Putamen (tissue), 1 donor: ENCODE data around the gene KRTAP5-1.
"Not testable (repeated sequence)": the region's sequence is repeated elsewhere in the genome, so short reads cannot be mapped to it uniquely, and the experiment has no call there.

Source experiments
- DNase-seq: peaks from one replicate; pipeline ENCODE4 v3.0.0-alpha.2; 2016; ENCODE audit warnings: low spot score

The KRTAP5-1 gene

DNA sequence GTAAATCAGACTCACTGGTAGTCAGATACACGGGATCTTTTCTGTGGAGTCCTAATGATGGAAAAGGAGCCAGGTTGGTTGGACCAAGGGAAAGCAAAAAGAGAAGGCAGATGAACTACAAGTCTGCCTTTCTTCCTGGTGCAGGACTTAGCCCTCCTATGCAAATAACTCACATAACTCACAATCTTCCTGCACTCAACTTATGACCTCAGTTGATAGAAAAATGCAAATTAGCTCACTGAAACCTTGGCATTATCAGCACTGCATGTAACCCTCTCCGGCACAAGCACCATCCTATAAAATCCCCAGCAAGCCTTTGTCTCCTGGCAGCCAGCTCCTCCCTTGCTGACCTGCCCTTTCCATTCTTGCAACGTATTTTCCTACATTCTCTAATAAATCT lies 16.6 kb upstream of the KRTAP5-1 start:
- DNase-seq, result not testable (repeated sequence)

DNA sequence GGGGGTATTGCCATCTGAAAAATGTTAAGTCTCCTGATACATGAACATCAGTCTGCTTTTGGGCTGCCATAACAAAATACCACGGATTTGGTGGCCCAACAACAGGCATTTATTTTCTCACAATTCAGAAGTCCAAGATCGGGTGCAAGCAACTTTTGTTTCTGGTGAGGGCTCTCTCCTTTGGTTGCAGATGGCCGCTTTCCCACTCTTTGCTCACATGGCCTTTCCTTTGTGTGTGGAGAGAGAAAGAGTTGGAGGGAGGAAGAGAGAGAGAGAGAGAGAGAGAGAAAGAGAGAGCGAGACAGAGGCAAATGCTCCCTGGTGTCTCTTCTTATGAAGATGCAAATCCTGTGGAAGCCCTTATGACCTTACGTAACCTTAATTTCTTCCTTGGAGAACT lies 15.5 kb upstream of the KRTAP5-1 start:
- DNase-seq, result peak; percentile 15

DNA sequence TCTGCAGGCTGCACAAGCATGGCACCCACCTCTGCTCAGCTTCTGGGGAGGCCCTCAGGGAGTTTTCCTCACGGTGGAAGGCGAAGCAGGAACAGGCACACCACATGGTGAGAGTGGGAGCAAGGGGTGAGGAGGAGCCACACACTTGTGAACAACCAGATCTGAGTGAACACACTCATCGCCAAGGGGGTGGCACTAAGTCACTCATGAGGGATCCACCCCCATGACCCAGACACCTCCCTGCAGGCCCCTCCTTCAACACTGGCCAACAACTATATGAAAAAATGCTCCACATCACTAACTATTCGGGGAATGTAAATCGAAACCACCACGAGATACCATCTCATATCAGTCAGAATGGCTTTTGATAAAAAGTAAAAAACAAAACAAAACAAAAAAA lies 13.7 kb upstream of the KRTAP5-1 start:
- no peak for DNase-seq

DNA sequence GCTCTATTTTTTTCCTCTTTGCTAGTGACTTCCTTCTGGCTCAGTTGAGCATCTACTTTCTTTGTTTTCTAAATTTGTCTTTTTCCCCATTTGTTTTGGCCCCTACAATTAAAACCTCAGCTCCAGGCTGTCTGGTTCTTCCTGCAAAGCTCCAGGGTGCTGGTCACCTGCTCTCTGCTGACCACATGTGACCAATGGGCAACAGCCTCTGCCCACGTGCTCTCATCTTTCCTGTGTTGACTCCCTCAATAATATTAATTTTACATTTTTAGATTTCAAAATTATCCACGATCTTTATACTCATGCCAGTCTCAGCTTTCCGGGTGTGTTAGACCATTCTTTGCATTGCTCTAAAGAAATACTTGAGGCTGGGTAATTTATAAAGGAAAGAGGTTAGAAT lies 13.3 kb upstream of the KRTAP5-1 start:
- not testable (repeated sequence) for DNase-seq

DNA sequence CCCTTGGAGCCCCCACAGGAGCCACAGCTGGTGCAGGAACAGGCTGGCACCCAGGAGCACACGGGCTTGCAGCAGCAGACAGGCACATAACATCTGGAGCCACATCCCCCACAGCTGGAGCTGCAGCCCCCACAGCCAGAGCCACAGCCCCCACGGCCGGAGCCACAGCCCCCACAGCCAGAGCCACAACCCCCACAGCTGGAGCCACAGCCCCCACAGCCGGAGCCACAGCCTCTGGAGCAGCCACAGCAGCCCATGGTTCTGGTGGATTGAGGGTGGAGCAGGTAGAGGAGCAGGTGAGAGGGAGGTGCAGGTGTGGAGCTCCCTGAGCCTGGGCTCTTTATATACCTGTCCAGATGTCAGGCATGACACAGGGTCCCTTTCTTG lies 12.9 kb upstream of the KRTAP5-1 start, which contains the start of gene KRTAP5-2:
TSS of gene KRTAP5-2 (minus strand) at position 301 of the 387 bp plus-strand sequence. CDS start at position 257, 44 bp downstream.
- no peak for DNase-seq

DNA sequence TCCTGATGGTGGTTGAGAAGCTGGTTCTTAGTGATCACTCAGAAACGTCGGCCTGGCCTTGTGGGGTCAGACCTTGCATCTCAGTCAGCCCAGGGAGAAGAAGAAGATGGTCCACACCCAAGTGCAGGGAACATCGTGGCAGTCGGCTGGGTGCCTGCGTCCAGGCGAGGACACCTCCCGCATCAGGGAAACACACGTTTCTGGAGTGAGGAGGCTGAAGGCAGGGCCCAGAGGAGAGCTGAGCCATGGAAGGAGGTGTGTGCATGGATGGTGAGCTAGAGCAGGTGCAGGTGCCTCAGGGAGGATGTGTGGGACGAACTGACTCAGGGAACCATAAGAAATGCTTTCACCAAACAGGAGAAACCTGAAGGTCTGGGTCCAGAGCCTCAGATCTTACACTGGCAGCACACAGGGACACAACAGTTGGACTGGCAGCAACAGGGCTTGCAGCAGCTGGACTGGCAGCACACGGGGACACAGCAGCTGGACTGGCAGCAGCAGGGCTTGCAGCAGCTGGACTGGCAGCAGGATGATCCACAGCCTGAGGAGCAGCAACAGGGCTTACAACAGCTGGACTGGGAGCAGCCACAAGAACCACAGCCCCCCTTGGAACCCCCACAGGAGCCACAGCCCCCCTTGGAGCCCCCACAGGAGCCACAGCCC lies 12.4 kb upstream of the KRTAP5-1 start:
- DNase-seq, result no peak

DNA sequence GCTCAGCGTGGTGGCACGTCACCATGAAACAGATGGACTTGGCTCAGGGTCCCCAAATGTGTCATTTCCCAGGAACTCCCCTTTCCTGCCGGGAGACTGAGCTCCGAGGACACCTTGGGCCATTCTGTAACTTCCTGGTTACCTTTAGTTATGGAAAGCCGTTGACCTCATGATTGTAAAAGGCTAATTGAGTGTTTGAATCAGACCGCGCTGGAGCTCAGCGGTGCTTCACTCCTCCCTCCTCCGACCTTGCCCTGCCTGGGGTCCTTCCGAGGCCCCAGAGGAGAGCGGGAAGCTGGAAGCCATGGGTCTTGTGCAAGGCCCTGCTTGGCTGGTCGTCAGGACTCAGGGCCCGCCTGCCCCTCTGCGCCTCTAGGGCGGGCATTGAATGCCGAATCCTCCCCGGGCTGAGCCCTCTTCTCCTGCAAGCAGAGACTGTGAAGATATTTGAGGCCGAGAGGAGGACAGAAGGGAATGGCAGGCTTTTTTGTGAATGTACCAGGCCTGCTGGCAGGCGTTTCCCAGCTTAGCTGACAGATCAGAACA lies 11.6 kb upstream of the KRTAP5-1 start:
- not testable (repeated sequence) for DNase-seq

DNA sequence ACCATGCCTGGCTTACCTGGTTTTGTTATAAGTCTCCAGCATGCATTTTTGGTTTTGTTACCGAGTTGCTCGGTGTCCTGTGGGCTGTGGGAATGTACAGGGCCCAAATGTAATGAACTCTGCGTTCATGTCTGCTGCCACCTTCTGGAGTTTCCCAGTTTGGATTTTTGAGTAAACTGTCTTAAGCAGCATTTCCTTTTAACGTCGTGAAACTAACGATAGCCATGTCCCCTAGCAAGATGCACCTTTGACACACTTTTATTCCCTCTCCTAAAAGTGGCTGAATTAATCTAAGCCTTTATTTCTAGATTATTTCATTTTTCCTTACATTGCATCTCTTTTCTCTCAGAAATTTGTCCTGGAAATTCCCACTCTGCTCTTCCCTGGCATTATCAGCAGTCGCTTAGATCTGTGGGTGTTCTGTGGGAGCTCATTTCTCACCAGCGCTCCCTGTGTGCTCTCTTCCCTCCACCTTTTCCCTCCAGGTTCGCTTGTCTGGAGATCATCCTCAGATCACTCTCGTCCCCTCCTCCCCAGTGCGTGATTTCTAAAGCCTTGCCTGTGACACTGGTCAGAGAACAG lies 11.0 kb upstream of the KRTAP5-1 start:
- DNase-seq, result peak; percentile 58

DNA sequence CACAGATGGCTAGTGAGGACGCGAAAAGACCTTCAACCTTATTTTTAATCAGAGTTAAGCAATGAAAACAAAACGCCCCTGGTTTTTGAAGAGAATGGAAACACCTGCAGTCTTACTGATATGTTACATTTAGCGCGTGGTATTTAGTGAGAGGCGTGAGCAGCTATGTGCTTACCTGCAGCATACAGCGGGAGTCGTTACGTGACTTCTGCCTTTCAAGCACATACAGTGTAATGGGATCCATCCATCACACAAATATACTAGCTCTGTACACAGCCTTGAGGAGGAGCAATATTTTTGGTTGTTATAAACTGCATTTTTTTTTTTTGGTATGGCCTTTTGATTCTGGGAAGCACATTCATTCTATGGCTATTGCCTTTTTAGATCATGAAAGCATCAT lies 7.5 kb upstream of the KRTAP5-1 start:
- DNase-seq, result no peak

DNA sequence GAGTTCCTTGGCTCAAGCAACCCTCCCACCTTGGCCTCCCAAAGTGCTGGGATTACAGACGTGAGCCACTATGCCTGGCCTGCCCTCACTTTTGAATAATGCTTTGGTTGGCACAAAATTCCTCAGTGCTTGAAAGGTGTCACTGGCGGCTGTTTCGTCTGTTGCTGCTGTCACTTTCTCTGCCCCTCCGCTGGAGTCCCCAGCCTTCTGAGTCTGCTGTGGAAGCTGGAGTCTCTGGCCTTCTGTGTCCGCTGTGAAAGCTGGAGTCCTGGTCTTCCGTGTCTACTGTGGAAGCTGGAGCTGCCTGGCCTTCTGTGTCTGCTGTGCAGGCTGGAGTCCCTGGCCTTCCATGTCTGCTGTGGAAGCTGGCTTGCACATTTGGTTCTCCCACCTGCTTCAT lies 4.9 kb upstream of the KRTAP5-1 start:
- no peak for DNase-seq

DNA sequence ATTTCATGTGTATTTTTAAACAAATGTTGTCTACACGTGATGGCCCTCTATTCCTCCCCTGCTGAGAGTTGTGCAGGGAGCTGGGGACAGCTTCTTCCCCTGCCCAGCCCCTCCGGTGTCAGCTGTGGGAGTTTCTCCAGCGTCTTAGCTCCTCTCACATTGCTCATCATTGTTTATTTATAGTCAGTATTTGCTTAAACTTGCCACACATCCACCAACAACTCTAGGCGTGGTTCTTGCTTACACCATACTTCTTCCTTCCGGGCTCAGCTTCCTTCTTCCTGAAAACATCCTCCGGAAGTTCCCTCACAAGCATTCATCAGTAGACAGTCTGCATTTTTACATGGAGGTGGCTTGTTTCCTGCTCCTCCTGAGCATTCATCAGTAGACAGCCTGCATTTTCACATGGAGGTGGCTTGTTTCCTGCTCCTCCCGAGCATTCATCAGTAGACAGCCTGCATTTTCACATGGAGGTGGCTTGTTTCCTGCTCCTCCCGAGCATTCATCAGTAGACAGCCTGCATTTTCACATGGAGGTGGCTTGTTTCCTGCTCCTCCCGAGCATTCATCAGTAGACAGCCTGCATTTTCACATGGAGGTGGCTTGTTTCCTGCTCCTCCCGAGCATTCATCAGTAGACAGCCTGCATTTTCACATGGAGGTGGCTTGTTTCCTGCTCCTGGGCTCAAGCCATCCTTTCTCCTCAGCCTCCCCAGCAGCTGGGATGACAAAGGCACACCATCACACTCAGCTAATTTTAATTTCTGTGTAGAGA lies 4.3 kb upstream of the KRTAP5-1 start:
- not testable (repeated sequence) for DNase-seq

DNA sequence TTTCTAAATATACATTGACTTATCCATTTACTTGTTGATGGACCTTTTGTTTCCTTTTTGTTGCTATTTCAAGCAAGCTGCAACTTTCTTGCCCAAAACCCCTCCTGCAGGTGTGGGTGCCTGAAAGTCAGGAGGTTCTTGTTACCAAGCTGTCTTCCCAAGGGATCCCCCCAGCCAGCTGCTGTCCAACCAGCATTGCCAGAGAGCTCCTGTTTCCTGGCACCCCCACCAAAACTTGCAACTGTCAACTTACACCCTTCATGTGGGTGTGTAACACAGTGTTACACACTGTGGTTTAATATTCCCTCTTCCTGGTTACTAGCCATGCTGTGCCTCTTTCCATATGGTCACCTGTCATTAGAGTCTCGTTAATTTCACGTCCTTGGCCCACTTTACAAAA lies 1.6 kb upstream of the KRTAP5-1 start:
- no peak for DNase-seq

DNA sequence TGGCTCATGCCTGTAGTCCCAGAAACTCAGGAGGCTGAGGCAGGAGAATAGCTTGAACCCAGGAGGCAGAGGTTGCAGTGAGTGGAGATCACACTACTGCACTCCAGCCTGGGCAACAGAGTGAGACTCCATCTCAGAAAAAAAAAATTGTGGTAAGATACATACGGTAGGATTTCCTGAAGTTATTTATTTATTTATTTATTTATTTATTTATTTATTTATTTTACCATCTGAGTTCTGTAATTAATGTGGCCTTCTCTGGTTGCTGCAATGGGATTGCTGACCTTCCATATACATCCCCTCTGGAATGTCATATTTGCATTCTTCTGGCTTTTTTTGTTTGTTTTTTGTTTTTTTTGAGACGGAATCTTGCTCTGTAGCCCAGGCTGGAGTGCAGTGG lies 2.2 kb downstream of the KRTAP5-1 start:
- not testable (repeated sequence) for DNase-seq

DNA sequence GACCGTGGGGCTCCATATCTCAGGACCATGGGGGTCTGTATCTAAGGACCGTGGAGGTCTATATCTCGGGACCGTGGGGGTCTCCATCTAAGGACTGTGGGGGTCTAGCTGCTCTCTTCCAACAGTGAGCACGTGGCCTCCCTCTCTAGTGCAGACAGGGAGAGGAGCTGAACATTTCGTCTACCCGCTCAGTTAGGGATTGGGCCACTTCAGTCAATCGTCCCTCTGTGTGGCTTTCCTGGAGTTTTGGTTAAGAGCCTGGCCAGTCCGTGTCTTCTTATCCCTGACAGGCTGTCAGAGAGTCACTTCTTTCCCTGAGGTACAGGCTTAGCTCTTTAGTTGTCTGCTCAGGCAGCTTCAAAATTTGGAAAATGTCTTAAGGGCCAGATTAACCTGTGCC lies 3.1 kb downstream of the KRTAP5-1 start:
- DNase-seq, result no peak

DNA sequence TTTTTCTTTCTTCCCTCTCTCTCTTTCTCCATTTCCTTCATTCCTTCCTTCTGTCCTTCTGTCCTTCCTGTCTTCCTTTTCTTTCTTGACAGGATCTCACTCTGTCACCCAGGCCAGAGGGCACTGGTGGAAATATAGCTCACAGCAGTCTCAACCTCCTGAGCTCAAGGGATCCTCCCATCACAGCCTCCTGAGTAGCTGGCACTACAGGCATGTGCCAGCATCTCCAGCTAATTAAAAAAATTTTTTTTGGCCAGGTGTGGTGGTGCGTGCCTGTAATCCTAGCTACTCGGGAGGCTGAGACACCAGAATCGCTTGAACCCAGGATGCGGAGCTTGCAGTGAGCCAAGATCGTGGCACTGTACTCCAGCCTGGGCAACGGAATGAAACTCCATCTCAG lies 8.3 kb downstream of the KRTAP5-1 start:
- DNase-seq, result no peak

DNA sequence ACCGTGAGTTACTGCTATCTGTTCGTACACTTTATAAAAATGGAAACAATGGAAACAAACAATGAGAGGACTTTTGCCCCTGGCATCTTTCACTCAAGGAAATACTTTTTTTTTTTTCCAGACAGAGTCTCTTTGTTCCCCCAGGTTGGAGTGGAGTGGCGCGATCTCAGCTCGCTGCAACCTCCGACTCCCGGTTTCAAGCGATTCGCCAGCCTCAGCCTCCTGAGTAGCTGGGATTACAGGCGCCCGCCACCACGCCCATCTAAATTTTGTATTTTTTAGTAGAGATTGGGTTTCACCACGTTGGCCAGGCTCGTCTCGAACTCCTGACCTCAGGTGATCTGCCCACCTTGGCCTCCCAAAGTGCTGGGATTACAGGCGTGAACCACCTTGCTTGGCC lies 9.3 kb downstream of the KRTAP5-1 start:
- DNase-seq, result not testable (repeated sequence)

DNA sequence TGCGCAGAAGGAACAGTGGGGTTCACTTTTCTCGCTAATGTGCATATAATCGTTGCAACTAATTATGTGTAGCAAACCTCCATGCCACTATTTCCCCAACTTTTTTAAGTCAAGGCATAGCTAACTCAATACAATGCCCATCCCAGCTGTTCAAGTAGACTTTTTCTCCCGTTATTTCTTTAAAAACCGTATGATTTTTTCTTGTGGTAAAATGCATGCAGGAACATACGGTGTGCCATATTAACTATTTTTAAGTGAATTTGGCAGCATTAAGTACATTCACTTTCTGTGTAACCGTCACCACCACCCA lies 10.2 kb downstream of the KRTAP5-1 start:
- no peak for DNase-seq

DNA sequence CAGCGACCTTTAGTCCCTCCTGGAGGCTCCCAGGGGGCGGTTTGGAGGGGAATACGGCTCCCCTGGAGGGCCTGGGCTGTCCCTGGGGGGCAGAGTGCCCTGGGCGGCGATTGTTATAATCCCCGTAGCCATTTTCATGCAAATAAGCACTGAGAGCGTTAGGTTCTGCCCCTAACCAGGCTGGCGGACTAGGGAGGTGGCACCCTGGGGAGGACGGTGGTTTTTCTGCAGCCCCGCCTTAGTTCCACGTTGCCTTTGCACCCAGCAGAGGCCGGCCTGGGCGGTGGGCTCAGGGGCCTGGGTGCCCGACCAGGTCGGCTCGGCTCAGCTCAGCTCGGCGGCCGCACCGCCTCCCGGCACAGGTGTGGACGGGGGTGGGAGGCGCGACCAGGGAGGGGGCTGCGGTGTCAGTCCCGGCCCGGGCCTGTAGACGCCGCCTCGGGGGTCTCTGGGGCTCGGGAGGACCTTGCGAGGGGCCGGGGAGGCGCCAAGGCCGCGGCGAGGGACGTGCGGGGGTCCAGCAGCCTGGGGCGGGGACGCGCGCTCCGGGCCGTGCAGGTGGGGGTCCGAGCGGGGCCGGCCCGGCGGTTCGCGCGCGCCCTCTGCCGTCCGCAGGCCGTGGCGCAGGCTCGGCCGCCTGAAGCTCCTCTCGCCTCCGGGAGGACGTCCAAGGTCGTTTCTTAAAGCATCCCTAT lies 10.7 kb downstream of the KRTAP5-1 start:
- DNase-seq, result no peak

DNA sequence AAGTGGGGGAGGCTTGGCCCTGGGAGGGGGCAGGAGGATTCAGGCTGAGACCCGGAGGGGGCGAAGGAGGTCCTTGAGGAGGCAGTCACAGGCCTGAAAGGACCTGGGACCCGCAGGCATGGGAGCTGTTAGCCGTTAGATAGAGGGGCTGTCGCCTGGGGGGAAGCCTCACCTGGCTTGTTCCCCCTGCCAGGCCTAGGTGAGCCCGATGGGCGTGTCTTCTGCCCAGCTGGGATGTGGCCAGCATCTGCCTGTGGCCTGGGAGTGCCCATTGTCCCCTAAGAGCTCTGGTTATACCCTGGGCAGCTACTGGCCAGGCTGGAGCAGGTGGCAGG lies 11.2 kb downstream of the KRTAP5-1 start:
- no peak for DNase-seq

DNA sequence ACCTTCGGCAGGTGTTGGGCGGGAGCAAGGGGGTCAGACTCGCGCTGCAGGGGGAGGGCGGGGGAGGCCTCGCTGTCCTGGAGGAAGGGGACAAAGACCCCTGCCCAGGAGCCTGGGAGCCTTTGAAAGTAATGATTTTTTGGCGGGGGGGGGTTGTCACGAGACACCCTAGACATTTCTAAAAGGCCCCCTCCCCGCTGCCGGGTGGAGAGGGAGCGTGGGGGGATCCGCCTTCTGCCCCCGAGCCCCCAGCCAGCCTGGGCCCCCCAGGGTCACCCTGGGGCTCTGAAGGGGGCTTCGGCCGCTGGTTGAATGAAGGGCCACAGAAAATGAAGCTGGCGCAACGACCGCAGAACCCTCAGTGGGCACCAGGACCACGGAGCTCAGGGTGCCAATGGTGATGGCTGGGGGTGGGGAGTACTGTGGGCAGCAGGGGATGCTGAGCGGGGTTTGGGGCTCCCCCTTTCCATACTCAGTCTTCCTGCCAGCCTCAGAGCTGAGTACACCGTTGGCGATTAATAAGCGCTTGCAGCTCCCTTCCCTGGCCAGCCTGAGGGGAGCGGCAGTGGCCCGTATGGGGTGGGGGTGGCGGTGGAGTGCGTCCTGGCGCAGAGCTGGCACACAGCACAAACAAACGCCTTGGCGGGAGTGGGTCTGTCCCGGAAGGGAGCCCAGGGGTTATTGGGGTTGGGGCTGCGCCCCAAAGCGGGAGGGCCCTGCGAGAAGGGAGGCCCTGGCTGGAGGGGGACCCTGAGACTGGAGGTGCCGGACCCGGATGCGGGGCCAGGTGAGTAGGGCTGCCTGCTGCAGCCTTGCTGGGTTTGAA lies 11.8 kb downstream of the KRTAP5-1 start:
- no peak for DNase-seq

DNA sequence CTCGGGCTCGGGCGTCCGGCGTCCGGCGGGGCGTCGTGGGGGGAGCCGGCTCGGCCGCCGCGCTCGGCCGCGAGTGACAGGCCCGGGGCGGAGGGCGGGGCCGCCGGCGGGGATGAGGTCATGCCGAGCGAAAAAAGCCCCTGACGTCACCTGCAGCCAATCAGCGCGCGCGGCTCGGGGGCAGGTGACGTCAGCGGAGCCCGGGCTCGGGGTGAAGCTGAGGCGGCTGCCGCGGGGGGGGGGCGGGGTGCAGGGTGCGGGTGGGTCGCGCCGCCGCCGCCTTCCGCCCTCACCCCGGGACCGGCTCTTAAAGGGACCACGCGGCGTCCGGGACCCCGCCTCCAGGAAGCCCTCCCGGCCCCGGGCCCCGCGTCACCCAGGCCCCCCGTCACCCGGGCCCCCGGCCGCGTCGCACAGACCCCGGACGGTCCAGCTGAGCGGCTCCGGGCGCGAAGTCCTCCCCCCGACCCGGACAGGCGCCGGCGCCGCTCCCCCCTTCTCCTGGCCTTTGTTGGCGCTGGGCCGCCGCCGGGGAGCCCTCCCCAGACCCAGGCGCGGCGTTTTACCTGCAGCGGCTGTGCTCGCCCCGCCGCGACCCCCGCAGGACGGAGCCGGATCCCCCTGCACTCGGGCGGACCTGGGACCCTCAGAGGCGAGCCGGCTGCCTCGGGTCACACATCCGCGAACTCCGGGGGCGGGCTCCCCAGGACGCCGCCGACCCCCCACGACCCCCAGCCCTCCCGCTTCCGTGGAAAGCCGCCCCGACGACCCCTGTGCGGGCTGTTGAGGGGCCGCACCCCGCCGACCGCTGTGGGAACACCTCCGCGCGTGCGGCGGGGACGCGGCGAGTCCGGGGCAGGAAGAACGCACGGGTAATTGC lies 12.6 kb downstream of the KRTAP5-1 start, which contains the start of gene DUSP8:
TSS of gene DUSP8 (minus strand) at position 75 of the 880 bp plus-strand sequence. CDS start 6,445 bp downstream, outside the sequence.
- peak; percentile 93 for DNase-seq
